GM18868 (cell line): ENCODE measurements around the gene PRORP.
A peak's percentile ranks its signal among the peaks of the same experiment; 100 is the strongest.
"Not testable (repeated sequence)": the region's sequence is repeated elsewhere in the genome, so short reads cannot be mapped to it uniquely, and the experiment has no call there.

Experiments
- ATAC-seq: cut with Tn5 transposase; IDR thresholded peaks from one replicate; pipeline ENCODE4 v1.9.1; 2021; ENCODE audit warnings: mild to moderate bottlenecking, moderate library complexity; ENCODE audit not compliant: unreplicated experiment

The PRORP gene

DNA sequence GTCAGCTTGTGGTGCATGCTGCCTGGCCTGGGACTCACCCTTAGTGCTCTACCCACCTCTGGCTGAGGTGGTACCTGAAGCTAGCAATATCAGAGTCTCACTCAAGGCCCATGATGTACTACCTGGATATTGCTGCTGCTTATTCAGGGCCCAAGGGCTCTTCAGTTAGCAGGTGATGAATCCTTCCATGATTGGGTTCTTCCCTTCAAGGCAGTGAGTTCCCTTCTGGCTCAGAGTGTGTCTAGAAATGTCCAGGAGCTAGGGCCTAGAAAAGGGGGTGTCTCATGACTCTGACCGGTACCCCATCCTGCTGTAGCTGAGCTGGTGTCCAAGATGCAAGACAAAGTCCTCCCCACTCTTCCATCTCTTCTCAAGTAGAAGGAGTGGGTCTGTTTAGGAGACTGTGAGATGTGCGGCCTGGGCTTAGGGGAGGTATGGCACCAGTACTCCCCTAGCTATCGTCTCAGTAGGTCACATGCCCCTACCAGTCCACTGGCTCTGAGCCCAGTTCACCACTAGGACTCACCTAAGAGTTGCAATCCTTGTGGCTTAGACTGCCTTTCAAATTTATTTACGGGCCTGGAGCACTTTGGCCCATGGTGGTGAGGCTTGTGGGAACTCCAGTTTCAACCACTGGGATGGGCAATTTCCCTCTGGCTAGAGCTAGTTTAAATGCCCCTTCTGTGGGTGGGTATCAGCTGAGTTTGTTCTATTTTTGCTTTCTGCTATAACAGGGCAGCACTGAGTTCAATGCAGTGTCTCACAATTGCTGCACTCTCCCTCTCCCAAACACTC is 12.2 kb downstream of the PRORP start:
- no peak for ATAC-seq

GRCh38 chr14:35138585-35138984 is 16.2 kb downstream of the PRORP start:
- ATAC-seq: no peak

- ATAC-seq: no peak
Observed at GRCh38 chr14:35140718-35141581, 18.6 kb downstream of the PRORP start.

DNA sequence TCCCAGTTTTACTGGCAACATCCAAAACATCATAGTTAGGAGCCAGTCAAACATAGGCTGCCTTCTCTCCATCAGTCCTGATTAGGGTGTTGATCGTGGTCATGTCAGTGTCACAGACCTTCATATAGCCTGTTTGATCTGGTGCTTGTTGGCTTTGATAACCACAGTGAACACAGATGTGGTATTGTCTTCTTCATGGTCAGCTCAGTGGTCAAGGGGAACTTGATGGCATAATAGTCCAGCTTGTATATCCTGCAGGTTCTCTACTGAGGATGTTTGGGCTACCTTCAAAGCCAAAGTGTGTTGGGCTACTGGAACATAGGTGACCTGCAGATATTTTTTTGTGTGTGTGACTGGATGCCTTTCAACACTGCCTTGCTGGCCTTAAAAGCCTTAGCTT is 21.7 kb downstream of the PRORP start:
- no peak for ATAC-seq

DNA sequence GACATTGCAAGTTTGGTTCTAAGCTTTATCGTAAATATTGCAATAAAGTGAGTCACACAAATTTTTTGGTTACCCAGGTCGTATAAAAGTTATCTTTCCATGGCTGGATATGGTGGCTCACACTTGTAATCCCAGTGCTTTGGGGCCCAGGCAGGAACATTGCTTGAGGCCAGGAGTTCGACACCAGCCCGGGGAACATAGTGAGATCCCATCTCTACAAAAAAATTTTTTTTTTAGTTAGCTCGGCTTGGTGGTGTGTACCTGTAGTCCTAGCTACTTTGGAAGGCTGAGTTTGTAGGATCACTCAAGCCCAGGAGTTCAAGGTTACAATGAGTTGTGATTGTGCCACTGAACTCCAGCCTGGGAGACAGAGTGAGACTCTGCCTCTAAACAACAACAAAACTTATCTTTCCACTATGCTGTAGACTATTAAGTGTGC is 24.4 kb downstream of the PRORP start:
- ATAC-seq: no peak

GRCh38 chr14:35147186-35147585 is 24.8 kb downstream of the PRORP start:
- no peak for ATAC-seq

DNA sequence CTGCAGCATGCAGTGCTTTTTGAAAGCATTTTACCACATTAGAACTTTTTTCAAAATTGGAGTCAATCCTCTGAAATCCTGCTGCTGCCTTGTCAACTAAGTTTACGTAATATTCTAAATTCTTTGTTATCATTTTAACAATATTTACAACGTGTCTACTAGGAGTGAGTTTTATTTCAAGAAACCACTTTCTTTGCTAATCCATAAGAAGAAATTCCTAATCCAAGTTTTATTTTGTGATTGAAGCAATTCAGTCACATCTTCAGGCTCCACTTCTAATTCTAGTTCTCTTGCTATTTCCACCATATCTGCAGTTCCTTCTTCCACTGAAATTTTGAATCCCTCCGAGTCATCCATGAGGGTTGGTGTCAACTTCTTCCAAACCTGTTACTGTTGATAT is 25.4 kb downstream of the PRORP start:
- no peak for ATAC-seq

GRCh38 chr14:35149239-35149638 is 26.9 kb downstream of the PRORP start:
- ATAC-seq: no peak

GRCh38 chr14:35152531-35152930 is 30.2 kb downstream of the PRORP start:
- ATAC-seq: not testable (repeated sequence)

DNA sequence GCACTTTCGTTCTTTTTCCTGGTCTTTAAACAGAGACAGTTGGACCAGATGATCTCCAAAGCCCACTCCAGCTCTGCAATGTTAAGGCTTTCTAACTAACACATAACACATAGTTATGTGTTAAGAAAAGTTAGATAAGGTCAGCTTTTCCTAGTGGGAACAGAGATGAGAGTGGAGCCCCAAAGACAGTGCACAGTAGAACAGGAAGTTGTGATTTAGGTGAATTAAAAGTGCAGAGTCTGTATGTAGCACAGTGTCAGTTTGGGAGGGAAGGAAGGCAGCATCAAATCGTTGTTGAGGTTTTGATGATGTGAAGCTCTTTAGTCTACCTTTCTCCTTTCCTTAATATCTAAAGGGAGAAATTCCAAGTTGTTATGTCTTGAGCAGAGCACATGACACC is 31.7 kb downstream of the PRORP start:
- no peak for ATAC-seq

GRCh38 chr14:35155962-35156361 is 33.6 kb downstream of the PRORP start:
- ATAC-seq: peak; percentile 66

- ATAC-seq: no peak
Observed at GRCh38 chr14:35158491-35158890, 36.1 kb downstream of the PRORP start.

GRCh38 chr14:35158951-35159653 is 36.8 kb downstream of the PRORP start:
- ATAC-seq: no peak

DNA sequence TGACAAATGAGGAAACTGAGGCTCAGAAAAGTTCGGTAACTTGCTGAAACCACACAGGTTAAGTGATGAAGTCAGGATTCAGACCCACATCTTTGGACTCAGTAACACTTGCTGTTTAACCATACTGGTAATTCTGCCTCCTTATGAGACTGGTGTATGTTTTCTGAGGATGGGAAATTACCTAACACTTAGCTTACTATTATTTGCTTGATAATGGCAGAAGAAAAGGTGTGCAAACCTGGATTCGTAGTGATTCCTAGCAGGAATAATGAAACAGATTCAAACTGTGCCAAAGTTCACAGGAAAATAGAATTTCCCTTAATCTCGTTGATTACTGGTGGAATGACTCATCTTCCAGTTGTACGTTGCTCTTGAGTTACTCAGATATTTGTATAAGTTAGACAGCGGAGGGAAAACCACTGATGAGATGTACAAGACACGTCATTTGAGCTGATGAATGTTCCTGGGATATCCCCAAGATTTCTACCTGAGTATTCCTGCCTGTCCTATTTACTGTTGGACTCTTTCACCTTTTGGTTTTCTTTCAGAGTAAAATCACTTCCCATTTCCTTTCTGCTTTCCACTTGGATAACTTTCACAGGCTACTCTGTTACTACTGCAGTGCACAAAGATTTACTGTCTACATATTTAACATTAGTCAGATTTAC is 37.5 kb downstream of the PRORP start:
- ATAC-seq: peak; percentile 50

GRCh38 chr14:35161231-35161630 is 38.9 kb downstream of the PRORP start:
- peak; percentile 63 for ATAC-seq

DNA sequence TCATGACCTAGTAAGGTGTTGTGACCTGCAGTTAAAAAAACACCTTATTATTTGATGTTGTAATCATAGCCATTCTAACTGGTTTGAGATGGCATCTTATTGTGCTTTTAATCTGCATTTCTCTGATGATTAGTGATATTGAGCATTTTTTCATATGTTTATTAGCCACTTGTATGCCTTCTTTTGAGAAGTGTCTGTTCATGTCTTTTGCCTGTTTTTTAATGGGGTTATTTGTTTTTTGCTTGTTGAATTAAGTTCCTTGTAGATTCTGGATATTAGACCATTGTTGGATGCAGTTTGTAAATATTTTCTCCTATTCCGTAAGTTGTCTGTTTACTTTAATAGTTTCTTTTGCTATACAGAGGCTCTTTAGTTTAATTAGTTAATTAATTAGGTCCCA is 41.0 kb downstream of the PRORP start:
- ATAC-seq: no peak

DNA sequence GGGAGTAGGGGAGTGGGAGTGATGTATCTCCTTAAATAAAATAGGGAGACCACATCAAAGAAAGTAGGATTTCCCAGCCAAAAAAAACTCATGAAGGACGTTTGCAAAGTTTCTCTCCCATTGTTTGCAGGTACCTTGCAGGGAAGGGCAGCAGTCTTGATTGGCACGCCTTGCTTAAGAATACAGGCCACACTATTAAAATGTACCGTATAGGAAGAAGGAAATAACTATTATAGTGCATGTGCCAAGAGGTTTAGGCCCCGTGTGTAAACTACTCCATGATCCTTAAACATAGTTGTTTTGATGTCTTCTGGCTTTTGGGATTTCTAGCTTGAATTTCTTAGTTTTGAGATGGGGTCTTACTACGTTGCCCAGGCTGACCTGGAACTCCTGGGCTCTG is 42.5 kb downstream of the PRORP start:
- no peak for ATAC-seq

GRCh38 chr14:35167496-35167895 is 45.1 kb downstream of the PRORP start:
- no peak for ATAC-seq
